GM12878 (cell line): ENCODE data around the gene CLPTM1. TPM values are rescaled to one million over a fixed set of nuclear protein-coding genes. Genes with fewer than 3 reads are reported as not detected.

Source experiments
- ATF2 ChIP-seq: IDR thresholded peaks from 2 replicates; pipeline ENCODE4 v1.6.1; 2012; ENCODE audit warnings: low read length, inconsistent platforms
- BCL11A ChIP-seq: IDR thresholded peaks from 2 replicates; pipeline ENCODE4 v1.6.1; 2011; ENCODE audit warnings: low read depth, low read length
- BCLAF1 ChIP-seq: fragments of 450-650 bp; IDR thresholded peaks from 2 replicates; pipeline ENCODE4 v1.6.1; 2017; ENCODE audit warnings: antibody characterized with exemption, mild to moderate bottlenecking, moderate library complexity
- EED ChIP-seq: sonication (generic); IDR thresholded peaks from 2 replicates; pipeline ENCODE4 v1.6.1; 2016; ENCODE audit warnings: antibody characterized with exemption, low read depth
- EP300 ChIP-seq, 2 experiments: fragments of 150-350 bp in 1 of 2; IDR thresholded peaks; 2 replicates each; pipeline ENCODE4 v1.6.1; 2011 to 2012; ENCODE audit warnings: low read depth in 2 of 2, low read length in 2 of 2, borderline replicate concordance in 1 of 2, improper control_type of control experiment in 1 of 2, inconsistent platforms in 1 of 2; ENCODE audit not compliant: control insufficient read depth in 1 of 2
- ESRRA ChIP-seq: IDR thresholded peaks from 2 replicates; pipeline ENCODE4 v1.6.1; 2012; ENCODE audit warnings: mild to moderate bottlenecking, low read length, improper control_type of control experiment
- FOXK2 ChIP-seq: fragments of 450-650 bp; IDR thresholded peaks from 2 replicates; pipeline ENCODE4 v1.6.1; 2017; ENCODE audit warnings: mild to moderate bottlenecking, moderate library complexity
- HSF1 ChIP-seq: fragments of 150-350 bp; IDR thresholded peaks from 2 replicates; pipeline ENCODE4 v1.6.1; 2014; ENCODE audit warnings: mild to moderate bottlenecking, low read depth, low read length
- IKZF2 ChIP-seq, 2 experiments: fragments of 450-650 bp; IDR thresholded peaks; 2 replicates each; pipeline ENCODE4 v1.6.1; 2017; ENCODE audit warnings: mild to moderate bottlenecking in 2 of 2, moderate library complexity in 2 of 2
- KDM1A ChIP-seq: fragments of 200-600 bp; sonication (generic); IDR thresholded peaks from 2 replicates; pipeline ENCODE4 v1.6.1; 2016; ENCODE audit warnings: borderline replicate concordance
- NBN ChIP-seq: fragments of 450-650 bp; IDR thresholded peaks from 2 replicates; pipeline ENCODE4 v1.6.1; 2016
- NFIC ChIP-seq: IDR thresholded peaks from 2 replicates; pipeline ENCODE4 v1.6.1; 2012; ENCODE audit warnings: low read depth, mild to moderate bottlenecking, inconsistent platforms, low read length, moderate library complexity
- POLR2AphosphoS5 ChIP-seq: IDR thresholded peaks from 2 replicates; pipeline ENCODE4 v1.6.1; 2011; ENCODE audit warnings: mild to moderate bottlenecking, low read length, inconsistent platforms
- SMAD1 ChIP-seq: fragments of 450-650 bp; IDR thresholded peaks from 2 replicates; pipeline ENCODE4 v1.6.1; 2018; ENCODE audit warnings: mild to moderate bottlenecking, low read depth; ENCODE audit not compliant: partially characterized antibody
- SMARCA5 ChIP-seq: fragments of 450-650 bp; IDR thresholded peaks from 2 replicates; pipeline ENCODE4 v1.6.1; 2017; ENCODE audit warnings: mild to moderate bottlenecking
- SRF ChIP-seq, 2 experiments: IDR thresholded peaks; 2 replicates each; pipeline ENCODE4 v1.6.1; 2011; ENCODE audit warnings: low read depth in 2 of 2, low read length in 2 of 2, mild to moderate bottlenecking in 1 of 2, moderate library complexity in 1 of 2
- STAT3 ChIP-seq: IDR thresholded peaks from 2 replicates; pipeline ENCODE4 v1.6.1; 2011; ENCODE audit warnings: low read depth, low read length, improper control_type of control experiment
- TAF1 ChIP-seq: IDR thresholded peaks from 2 replicates; pipeline ENCODE4 v1.6.1; 2011; ENCODE audit warnings: mild to moderate bottlenecking, low read depth, low read length, borderline replicate concordance
- TCF3 ChIP-seq: IDR thresholded peaks from 2 replicates; pipeline ENCODE4 v1.6.1; 2012; ENCODE audit warnings: low read depth, mild to moderate bottlenecking, low read length, borderline replicate concordance; ENCODE audit not compliant: insufficient read depth
- USF2 ChIP-seq: IDR thresholded peaks from 2 replicates; pipeline ENCODE4 v1.6.1; 2011; ENCODE audit warnings: low read depth, low read length, improper control_type of control experiment, borderline replicate concordance
- YY1 ChIP-seq: IDR thresholded peaks from 2 replicates; pipeline ENCODE4 v1.6.1; 2011; ENCODE audit warnings: low read depth, mild to moderate bottlenecking, low read length
- ZNF217 ChIP-seq: fragments of 450-650 bp; IDR thresholded peaks from 2 replicates; pipeline ENCODE4 v1.6.1; 2017; ENCODE audit warnings: antibody characterized with exemption, mild to moderate bottlenecking
- polyA plus RNA-seq, 11 experiments: library from polyadenylated mRNA; depleted of rRNA in 4 of 11; unstranded in 6 of 11; stranded (reverse) in 5 of 11; fragments of >200 nt; fragmentation: Nextera tagmentation in 4 of 11; fragmentation: Illumina TruSeq in 1 of 11; extraction: Ambion mirVana in 4 of 11; extraction: Trizol in 1 of 11; gene quantifications; 1 replicate in 1 of 11; 2 replicates in 10 of 11; pipeline versions ENCODE4 v1.2.1 to v1.2.3, GENCODE V29; 2011 to 2016; ENCODE audit warnings: inconsistent platforms in 2 of 11, missing spikeins in 2 of 11, low read depth in 1 of 11
- total RNA-seq, 4 experiments: library from RNA; depleted of rRNA in 3 of 4; stranded (reverse); fragments of >200 nt in 3 of 4; fragmentation: Illumina TruSeq in 1 of 4; extraction: Trizol in 1 of 4; gene quantifications; 2 replicates each; pipeline versions ENCODE4 v1.2.1 to v1.2.3, GENCODE V29; 2013 to 2021
- TF ChIP-seq, protein P1 (sequence below): fragments of 450-650 bp; IDR thresholded peaks from 2 replicates; pipeline ENCODE4 v1.6.1; 2017; ENCODE audit warnings: borderline replicate concordance

CLPTM1 gene
- total and polyA plus RNA-seq, 10 of the 15 experiments (the other 5 are each of a cell fraction or from before 2014, with no cell fraction given): 0.42 to 72.6 (median 35.2) TPM

DNA sequence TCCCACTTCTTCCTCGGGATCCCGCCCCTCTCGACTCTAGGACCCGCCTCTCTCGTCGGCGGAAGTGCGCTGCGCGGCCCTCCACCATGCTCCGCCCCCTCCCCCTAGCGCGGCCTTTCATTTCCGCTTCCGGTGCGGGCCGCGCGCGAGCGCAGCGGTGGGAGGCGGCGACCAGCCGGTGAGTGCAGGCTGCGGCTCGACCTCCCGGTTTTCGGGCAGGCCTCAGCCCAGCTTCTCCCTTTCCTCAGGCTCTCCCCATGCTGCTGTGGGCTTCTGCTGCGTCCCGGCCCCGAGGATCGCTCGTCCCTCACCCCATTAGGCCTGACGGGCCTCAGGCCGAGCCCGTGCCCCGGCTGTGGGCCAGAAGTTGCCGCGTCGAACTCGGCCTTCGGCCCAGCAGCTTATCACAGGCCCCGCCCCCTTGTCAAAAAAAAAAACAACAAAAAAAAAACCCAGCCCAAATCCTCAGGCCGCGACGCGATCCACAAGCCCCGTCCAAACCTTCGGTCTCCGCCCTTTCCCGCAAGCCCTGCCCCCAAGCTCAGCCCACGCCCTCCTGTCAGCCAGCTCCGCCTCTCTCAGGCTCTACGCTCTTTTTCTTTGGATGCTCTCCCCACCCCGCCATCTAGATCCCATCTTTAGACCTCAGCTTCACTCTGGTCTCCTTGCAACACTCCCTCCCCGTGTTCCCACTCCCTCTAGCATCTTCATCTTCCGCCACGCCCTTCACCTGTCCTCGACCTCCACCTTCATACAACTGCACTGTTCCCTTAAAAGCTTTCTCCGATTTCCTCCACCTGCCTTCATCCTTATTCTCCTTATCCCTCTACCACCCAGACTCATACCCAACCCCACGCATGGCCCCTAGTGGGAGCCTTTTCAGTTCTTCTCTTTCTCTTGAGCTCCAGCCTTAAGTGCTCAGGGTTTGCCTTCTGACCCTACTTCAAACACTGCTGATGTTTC, 84.0 kb downstream of the CLPTM1 start, which contains the start of gene CLASRP (continued):
- TF ChIP-seq IKZF2 (IDR thresholded peaks at IDR 0.05): no peak
- no peak for TF ChIP-seq KDM1A
- peak; percentile 94 for TF ChIP-seq POLR2AphosphoS5
- TF ChIP-seq NBN: peak; percentile 86; the same call in 1 of the 2 replicates
- TF ChIP-seq SRF (IDR thresholded peaks at IDR 0.05; ENCODE audit: low read depth in 2 of 2, low read length in 2 of 2): no peak
- TF ChIP-seq EED: no peak
- TF ChIP-seq NFIC: no peak
- TF ChIP-seq USF2: no peak
- peak; percentile 70 for TF ChIP-seq TCF3
- TF ChIP-seq STAT3: no peak
- TF ChIP-seq TAF1: peak; percentile 92
- TF ChIP-seq SMARCA5: peak; percentile 72; the same call in 1 of the 2 replicates
- TF ChIP-seq EP300 (IDR thresholded peaks at IDR 0.05; ENCODE audit: borderline replicate concordance in 1 of 2, control insufficient read depth in 1 of 2, low read depth in 2 of 2, low read length in 2 of 2): no peak
- no peak for TF ChIP-seq ESRRA
- no peak for TF ChIP-seq BCL11A
- no peak for TF ChIP-seq ATF2
- TF ChIP-seq ZNF217: no peak
- TF ChIP-seq, protein P1, sequence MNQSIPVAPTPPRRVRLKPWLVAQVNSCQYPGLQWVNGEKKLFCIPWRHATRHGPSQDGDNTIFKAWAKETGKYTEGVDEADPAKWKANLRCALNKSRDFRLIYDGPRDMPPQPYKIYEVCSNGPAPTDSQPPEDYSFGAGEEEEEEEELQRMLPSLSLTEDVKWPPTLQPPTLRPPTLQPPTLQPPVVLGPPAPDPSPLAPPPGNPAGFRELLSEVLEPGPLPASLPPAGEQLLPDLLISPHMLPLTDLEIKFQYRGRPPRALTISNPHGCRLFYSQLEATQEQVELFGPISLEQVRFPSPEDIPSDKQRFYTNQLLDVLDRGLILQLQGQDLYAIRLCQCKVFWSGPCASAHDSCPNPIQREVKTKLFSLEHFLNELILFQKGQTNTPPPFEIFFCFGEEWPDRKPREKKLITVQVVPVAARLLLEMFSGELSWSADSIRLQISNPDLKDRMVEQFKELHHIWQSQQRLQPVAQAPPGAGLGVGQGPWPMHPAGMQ: no peak
- TF ChIP-seq FOXK2: no peak
- no peak for TF ChIP-seq HSF1
- TF ChIP-seq BCLAF1: no peak
- no peak for TF ChIP-seq SMAD1
- TF ChIP-seq YY1: no peak; the same call in 1 of the 2 replicates
